H1 (cell line): Measurements from ENCODE around the gene ZNF263. TPM values are rescaled to one million over a fixed set of nuclear protein-coding genes. Genes with fewer than 3 reads are reported as not detected.
A peak's percentile ranks its signal among the peaks of the same experiment; 100 is the strongest.

Source experiments
- CTCF ChIA-PET: fragments of 300-600 bp; sonication (Branson Sonifier 250); formaldehyde crosslinking; loops from one replicate; lab custom pipeline; 2021; ENCODE audit not compliant: partially characterized antibody; lab: Charles Lee
- POLR2A ChIA-PET: fragments of 300-600 bp; sonication (Branson Sonifier 250); formaldehyde crosslinking; loops from one replicate; lab custom pipeline; 2021; ENCODE audit warnings: inconsistent platforms; ENCODE audit not compliant: partially characterized antibody; lab: Charles Lee
- DNase-seq, 2 experiments: peaks; one replicate each; pipeline versions ENCODE4 v3.0.0 to v3.0.0-alpha.2; 2010 to 2022; ENCODE audit warnings: low spot score in 2 of 2, low read depth in 1 of 2, mixed read lengths in 1 of 2
- FAIRE-seq: peaks from 2 replicates; lab custom pipeline; 2011; peaks lifted over from hg19 to GRCh38; lab: Jason Lieb, UNC
- H2AFZ ChIP-seq: 2 replicates; pipeline ENCODE4 v1.8.1; 2012; ENCODE audit warnings: low read length, inconsistent platforms
- H2AK5ac ChIP-seq: 2 replicates; pipeline ENCODE4 v1.6.1; 2013; ENCODE audit warnings: low read depth, low read length
- H2BK120ac ChIP-seq: replicated peaks from 2 replicates; pipeline ENCODE3; 2013; ENCODE audit warnings: low read depth, low read length, inconsistent platforms
- H2BK12ac ChIP-seq: 2 replicates; pipeline ENCODE4 v1.6.1; 2013; ENCODE audit warnings: low read depth, low read length
- H2BK15ac ChIP-seq: 2 replicates; pipeline ENCODE4 v1.6.1; 2013; ENCODE audit warnings: low read length
- H2BK20ac ChIP-seq: 2 replicates; pipeline ENCODE4 v1.6.1; 2013; ENCODE audit warnings: low read length
- H2BK5ac ChIP-seq: 2 replicates; pipeline ENCODE4 v1.6.1; 2013; ENCODE audit warnings: low read depth, low read length
- H3K14ac ChIP-seq: 2 replicates; pipeline ENCODE4 v1.6.1; 2013; ENCODE audit warnings: inconsistent platforms; ENCODE audit not compliant: insufficient read length
- H3K18ac ChIP-seq: 2 replicates; pipeline ENCODE4 v1.6.1; 2013; ENCODE audit warnings: low read length; ENCODE audit errors: extremely low read depth
- H3K23ac ChIP-seq: 2 replicates; pipeline ENCODE4 v1.6.1; 2013; ENCODE audit warnings: inconsistent platforms; ENCODE audit not compliant: insufficient read length
- H3K23me2 ChIP-seq: 2 replicates; pipeline ENCODE4 v1.6.1; 2013; ENCODE audit warnings: low read depth, low read length
- H3K27ac ChIP-seq: 2 replicates; pipeline ENCODE4 v1.6.1; 2011; ENCODE audit warnings: low read depth, low read length, inconsistent platforms
- H3K27me3 ChIP-seq, 4 experiments: replicated peaks in 1 of 4; 1 replicate in 1 of 4; 2 replicates in 3 of 4; pipeline versions ENCODE4 v1.6.1 to v1.8.1; 2011 to 2013; ENCODE audit warnings: low read length in 3 of 4, mild to moderate bottlenecking in 3 of 4, inconsistent platforms in 2 of 4, mixed read lengths in 2 of 4, moderate library complexity in 1 of 4; ENCODE audit not compliant: control insufficient read depth in 3 of 4, insufficient read depth in 3 of 4; ENCODE audit errors: extremely low read depth in 1 of 4
- H3K36me3 ChIP-seq, 4 experiments: 2 replicates each; pipeline versions ENCODE4 v1.6.1 to v1.8.1; 2011 to 2013; ENCODE audit warnings: mild to moderate bottlenecking in 4 of 4, low read length in 3 of 4, moderate library complexity in 2 of 4, control low read depth in 1 of 4, inconsistent platforms in 1 of 4; ENCODE audit not compliant: insufficient read depth in 4 of 4, control insufficient read depth in 2 of 4
- H3K4ac ChIP-seq: replicated peaks from 2 replicates; pipeline ENCODE3; 2013; ENCODE audit warnings: low read length, low read depth, mixed read lengths, inconsistent platforms; ENCODE audit not compliant: insufficient read length
- H3K4me1 ChIP-seq, 4 experiments: replicated peaks in 1 of 4; 1 replicate in 1 of 4; 2 replicates in 3 of 4; pipeline versions ENCODE4 v1.6.1 to v1.8.1; 2011 to 2013; ENCODE audit warnings: low read length in 3 of 4, inconsistent platforms in 2 of 4, mixed read lengths in 1 of 4; ENCODE audit not compliant: insufficient read depth in 4 of 4, control insufficient read depth in 3 of 4
- H3K4me2 ChIP-seq, 2 experiments: 2 replicates each; pipeline versions ENCODE4 v1.6.1 to v1.8.1; 2011 to 2013; ENCODE audit warnings: low read depth in 2 of 2, low read length in 2 of 2, control low read depth in 1 of 2, inconsistent platforms in 1 of 2, mild to moderate bottlenecking in 1 of 2; ENCODE audit not compliant: insufficient read depth in 1 of 2
- H3K4me3 ChIP-seq, 4 experiments: fragments of 200-600, 300-600 bp in 1 of 4; sonication (generic), shearing (Covaris generic), sonication (Bioruptor Twin) in 1 of 4; 2 replicates each; pipeline versions ENCODE4 v1.5.1 to v1.8.1; 2011 to 2016; ENCODE audit warnings: low read length in 4 of 4, low read depth in 3 of 4, control low read depth in 2 of 4, inconsistent platforms in 2 of 4, mild to moderate bottlenecking in 2 of 4, mixed read lengths in 1 of 4, moderate library complexity in 1 of 4; ENCODE audit not compliant: insufficient read depth in 2 of 4; ENCODE audit errors: extremely low read depth in 1 of 4
- H3K56ac ChIP-seq: replicated peaks from 2 replicates; pipeline ENCODE3; 2013; ENCODE audit warnings: low read depth, mild to moderate bottlenecking, mixed read lengths, low read length, inconsistent platforms; ENCODE audit not compliant: insufficient read length
- H3K79me1 ChIP-seq: 2 replicates; pipeline ENCODE4 v1.6.1; 2013; ENCODE audit warnings: low read depth, low read length, control low read depth
- H3K79me2 ChIP-seq, 2 experiments: 2 replicates each; pipeline versions ENCODE4 v1.6.1 to v1.8.1; 2012 to 2013; ENCODE audit warnings: low read length in 2 of 2, mild to moderate bottlenecking in 2 of 2, inconsistent platforms in 1 of 2; ENCODE audit not compliant: insufficient read depth in 2 of 2, control insufficient read depth in 1 of 2
- H3K9ac ChIP-seq, 4 experiments: replicated peaks in 1 of 4; 1 replicate in 1 of 4; 2 replicates in 3 of 4; pipeline versions ENCODE4 v1.6.1 to v1.8.1; 2011 to 2013; ENCODE audit warnings: low read depth in 3 of 4, low read length in 3 of 4, control low read depth in 2 of 4, mild to moderate bottlenecking in 2 of 4, moderate library complexity in 2 of 4, inconsistent platforms in 1 of 4; ENCODE audit errors: extremely low read depth in 1 of 4
- H3K9me3 ChIP-seq, 2 experiments: 2 replicates each; pipeline versions ENCODE4 v1.6.1 to v1.8.1; 2012 to 2013; ENCODE audit warnings: mild to moderate bottlenecking in 2 of 2, moderate library complexity in 2 of 2, control low read depth in 1 of 2, inconsistent platforms in 1 of 2, low read depth in 1 of 2, low read length in 1 of 2, mixed read lengths in 1 of 2; ENCODE audit not compliant: insufficient read depth in 2 of 2
- H4K20me1 ChIP-seq, 2 experiments: replicated peaks in 1 of 2; 2 replicates each; pipeline versions ENCODE3 to v1.8.1; 2011 to 2013; ENCODE audit warnings: inconsistent platforms in 2 of 2, low read length in 2 of 2, mild to moderate bottlenecking in 1 of 2; ENCODE audit not compliant: insufficient read depth in 2 of 2, control insufficient read depth in 1 of 2
- H4K5ac ChIP-seq: 2 replicates; pipeline ENCODE4 v1.6.1; 2013; ENCODE audit warnings: low read length, low read depth, mixed read lengths, inconsistent platforms; ENCODE audit not compliant: insufficient read length
- H4K8ac ChIP-seq: 2 replicates; pipeline ENCODE4 v1.8.0; 2013; ENCODE audit warnings: mild to moderate bottlenecking, moderate library complexity, low read length, inconsistent platforms; ENCODE audit not compliant: insufficient read depth; ENCODE audit errors: extremely low read depth
- H4K91ac ChIP-seq: replicated peaks from 2 replicates; pipeline ENCODE3; 2013; ENCODE audit warnings: low read length, mixed read lengths, inconsistent platforms; ENCODE audit not compliant: insufficient read length
- ASH2L ChIP-seq: fragments of 200-600, 300-600 bp; sonication (generic); IDR thresholded peaks from one replicate; pipeline ENCODE4 v1.7.1; 2017; ENCODE audit warnings: low read length
- EP300 ChIP-seq, 2 experiments: IDR thresholded peaks; 1 replicate in 1 of 2; 2 replicates in 1 of 2; pipeline ENCODE4 v1.6.1; 2011 to 2012; ENCODE audit warnings: low read depth in 2 of 2, low read length in 2 of 2, mild to moderate bottlenecking in 2 of 2, borderline replicate concordance in 1 of 2, inconsistent platforms in 1 of 2, moderate library complexity in 1 of 2
- EZH2 ChIP-seq: fragments of 200-600 bp; sonication (generic); IDR thresholded peaks from 2 replicates; pipeline ENCODE4 v1.7.1; 2012; ENCODE audit warnings: low read depth, mild to moderate bottlenecking, moderate library complexity, low read length, inconsistent platforms; ENCODE audit not compliant: severe bottlenecking
- HDAC2 ChIP-seq, 2 experiments: fragments of 300-600 bp in 1 of 2; sonication (generic) in 1 of 2; IDR thresholded peaks; 2 replicates each; pipeline ENCODE4 v1.6.1; 2011 to 2012; ENCODE audit warnings: low read depth in 2 of 2, low read length in 2 of 2, mild to moderate bottlenecking in 2 of 2, moderate library complexity in 2 of 2, borderline replicate concordance in 1 of 2, inconsistent platforms in 1 of 2
- JUN ChIP-seq: IDR thresholded peaks from 2 replicates; pipeline ENCODE4 v1.6.1; 2011; ENCODE audit warnings: low read depth, mild to moderate bottlenecking, improper control_type of control experiment, low read length
- JUND ChIP-seq: IDR thresholded peaks from 2 replicates; pipeline ENCODE4 v1.6.1; 2011; ENCODE audit warnings: mild to moderate bottlenecking, improper control_type of control experiment, low read length
- KDM5A ChIP-seq: fragments of 200-600 bp; IDR thresholded peaks from 2 replicates; pipeline ENCODE4 v1.7.1; 2012; ENCODE audit warnings: mild to moderate bottlenecking, low read length, inconsistent platforms, mixed read lengths
- RAD21 ChIP-seq, 2 experiments: IDR thresholded peaks in 1 of 2; conservative IDR thresholded peaks in 1 of 2; 2 replicates each; pipeline ENCODE4 v1.6.1; 2011; ENCODE audit warnings: low read depth in 2 of 2, low read length in 2 of 2, improper control_type of control experiment in 1 of 2, inconsistent platforms in 1 of 2, mild to moderate bottlenecking in 1 of 2, moderate library complexity in 1 of 2
- SUZ12 ChIP-seq: fragments of 200-600 bp; sonication (generic); IDR thresholded peaks from 2 replicates; pipeline ENCODE4 v1.6.1; 2012; ENCODE audit warnings: mild to moderate bottlenecking, inconsistent platforms, low read length, moderate library complexity, mixed read lengths
- YY1 ChIP-seq: IDR thresholded peaks from 2 replicates; pipeline ENCODE4 v1.6.1; 2011; ENCODE audit warnings: low read depth, mild to moderate bottlenecking, low read length
- WGBS, 2 experiments: shearing (Covaris generic) in 1 of 2; methylation state at CpG; one replicate each; pipeline versions ENCODE4 v1.1.6 to v1.1.7; 2013 to 2015; ENCODE audit warnings: low lambda C conversion rate in 2 of 2, mixed read lengths in 2 of 2, inconsistent platforms in 1 of 2, low coverage in 1 of 2, missing lambda C conversion rate in 1 of 2; ENCODE audit not compliant: insufficient replicate concordance in 2 of 2, insufficient coverage in 1 of 2, insufficient read length in 1 of 2; ENCODE audit errors: extremely low coverage in 1 of 2, missing lambda C conversion rate in 1 of 2; 5-methylcytosine and 5-hydroxymethylcytosine counted together
- polyA plus RNA-seq, 7 experiments: library from polyadenylated mRNA; depleted of rRNA in 3 of 7; stranded (reverse) in 5 of 7; unstranded in 2 of 7; fragments of >200 nt in 5 of 7; fragments of 200-250 nt in 2 of 7; gene quantifications; 1 replicate in 5 of 7; 2 replicates in 1 of 7; 4 replicates in 1 of 7; pipeline versions ENCODE4 v1.2.1 to v1.2.3, GENCODE V29; 2011 to 2013; ENCODE audit warnings: missing spikeins in 2 of 7, mixed read lengths in 2 of 7
- total RNA-seq: library from RNA; stranded (reverse); fragmentation: NEBNext Ultra II Directional; extraction: Animal tissue kit (Norgen Biotek cat#: 25700); gene quantifications from 2 replicates; pipeline ENCODE4 v1.2.1, GENCODE V29; 2021

ZNF263 gene
- total and polyA plus RNA-seq, 2 of the 8 experiments (the other 6 are each of a cell fraction or from before 2014, with no cell fraction given) = 9.2 to 26.7 TPM

DNA sequence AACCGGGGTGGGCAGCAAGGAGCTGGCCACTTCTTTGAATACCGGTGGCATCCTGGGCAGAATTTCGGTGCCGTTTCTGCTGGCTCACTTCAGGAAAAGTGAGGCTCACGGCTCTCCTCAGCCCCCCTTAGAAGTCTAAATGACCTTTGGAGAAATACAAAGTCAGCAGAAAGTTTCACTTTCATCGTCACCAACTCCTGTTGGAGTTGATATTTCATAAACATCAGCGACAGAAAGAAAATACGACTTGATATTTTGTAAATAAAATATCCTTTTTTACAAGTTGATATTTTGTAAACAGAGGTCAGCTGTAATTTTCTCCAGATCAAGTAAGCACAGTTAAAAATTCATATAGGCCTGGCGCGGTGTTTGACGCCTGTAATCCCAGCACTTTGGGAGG lies 22.8 kb downstream of the ZNF263 start:
- Histone ChIP-seq H4K91ac (no peak overlapping the region), H3K14ac (no peak overlapping the region), H3K4me1 (peaks cover 2 to 5% (median 3%) of the 10 kb centered on the region in 4 experiments; a peak in 5 of 7 replicates), H2BK20ac (no peak overlapping the region), H3K4ac (no peak overlapping the region), H3K36me3 (peaks cover 8 to 43% (median 28%) of the 10 kb centered on the region in 4 experiments; a peak in 7 of 8 replicates), H3K23me2 (peaks cover 10% of the 10 kb centered on the region; the same call in 1 of the 2 replicates), H3K27me3 (no peaks in the 10 kb centered on the region; a peak in 2 of 7 replicates), H3K4me2 (peak overlapping the region; percentile 62 to 69), H3K79me2 (no peaks in the 10 kb centered on the region), H3K4me3 (peak overlapping the region; percentile 64 to 83 (median 72)), H3K23ac (no peak overlapping the region), H2BK15ac (no peak overlapping the region), H4K5ac (no peak overlapping the region), H2BK5ac (no peak overlapping the region), H3K9me3 (peaks cover 52 to 56% of the 10 kb centered on the region in 2 experiments), H3K18ac (no peak overlapping the region), H4K8ac (peak overlapping the region; percentile 99; the same call in 1 of the 2 replicates), H3K56ac (no peak overlapping the region), H2AFZ (no peak overlapping the region), H4K20me1 (no peaks in the 10 kb centered on the region), H3K9ac (peak overlapping the region in 2 of 4 experiments; percentile 75; a peak in 2 of 7 replicates), H2AK5ac (no peak overlapping the region), H2BK120ac (no peak overlapping the region), H3K79me1 (no peaks in the 10 kb centered on the region; the same call in 1 of the 2 replicates), H2BK12ac (no peak overlapping the region), H3K27ac (no peak overlapping the region; the same call in 1 of the 2 replicates)
- no peak for DNase-seq
- POLR2A ChIA-PET = interaction anchor here (0.8 to 4.3 kb wide), 8 partner anchors 9 to 200 kb away, joined by 3 to 64 read pairs (median 3); partner anchors contain the start of gene ZNF263
- FAIRE-seq = no peak
- no peak for TF ChIP-seq EZH2
- TF ChIP-seq JUND = no peak
- no peak for TF ChIP-seq SUZ12
- TF ChIP-seq HDAC2 (IDR thresholded peaks at IDR 0.05; ENCODE audit: borderline replicate concordance in 1 of 2, low read depth in 2 of 2, low read length in 2 of 2) = no peak
- TF ChIP-seq RAD21 (IDR thresholded peaks at IDR 0.05 in 1 of 2, conservative IDR thresholded peaks at IDR 0.05 in 1 of 2; ENCODE audit: low read depth in 2 of 2, low read length in 2 of 2) = no peak
- TF ChIP-seq JUN = no peak
- TF ChIP-seq YY1 = no peak
- no peak for TF ChIP-seq KDM5A
- TF ChIP-seq ASH2L = no peak
- TF ChIP-seq EP300 (IDR thresholded peaks at IDR 0.05; ENCODE audit: borderline replicate concordance in 1 of 2, low read depth in 2 of 2, low read length in 2 of 2) = no peak
- 85% methylated on average over 11 of the region's 11 CpGs; no CpG with 5 or more reads in 1 of the 2 experiments for WGBS, 2 experiments
- CTCF ChIA-PET = interaction anchor here (0.8 to 1.3 kb wide), 2 partner anchors 39 to 47 kb away, joined by 3 to 4 read pairs; no protein-coding TSS in a partner anchor
